ENCODE results near the gene PTPRE.

Gene PTPRE

DNA sequence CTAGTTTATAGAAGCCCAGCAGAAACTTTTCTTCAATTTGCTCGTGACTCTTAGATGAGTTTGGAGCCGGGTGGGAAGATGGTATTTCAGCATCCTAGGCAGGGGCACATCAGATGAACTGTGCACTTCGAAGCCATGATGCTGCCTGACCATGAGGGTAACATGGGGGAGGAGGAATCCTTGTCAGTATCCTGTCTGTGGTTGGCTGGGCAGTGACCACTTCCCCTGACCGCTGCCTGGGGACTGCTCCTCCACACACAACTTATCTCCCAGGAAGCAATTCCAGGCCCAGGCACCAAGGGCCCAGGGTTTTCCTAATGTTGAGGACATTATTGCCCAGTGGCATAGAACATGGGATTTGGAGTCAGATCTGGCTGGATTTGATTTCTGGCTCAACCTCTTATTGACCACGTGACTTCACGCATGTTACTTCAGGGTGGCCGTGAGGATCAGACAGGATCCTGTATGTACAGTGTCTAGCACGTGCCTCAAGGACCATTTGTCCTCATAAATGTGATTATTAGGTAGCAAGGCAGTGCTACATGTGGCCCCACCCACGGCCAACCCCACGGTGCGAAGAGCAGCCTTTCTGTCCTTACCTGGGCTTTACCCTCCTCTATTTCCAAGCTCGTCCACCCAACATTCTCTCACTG, 65.2 kb downstream of the PTPRE start:
- Histone ChIP-seq H3K4me1 (ENCODE audit: control insufficient read depth, insufficient read depth, low read length) (peaks cover 5% of the 10 kb centered on the region; the same call in 1 of the 2 replicates), H3K27ac (ENCODE audit: low read length) (no peak overlapping the region), H3K4me3 (ENCODE audit: low read length) (no peak overlapping the region), H3K9me3 (ENCODE audit: control insufficient read depth, insufficient read depth, low read length) (no peaks in the 10 kb centered on the region), H3K27me3 (ENCODE audit: control insufficient read depth, insufficient read depth, low read length) (no peaks in the 10 kb centered on the region), H3K36me3 (ENCODE audit: control insufficient read depth, insufficient read depth, low read length) (no peaks in the 10 kb centered on the region)
- DNase-seq (ENCODE audit: low read depth, low spot score): no peak
- WGBS (ENCODE audit: insufficient coverage, insufficient read length): no CpG with 5 or more reads among the region's 12 CpGs

DNA sequence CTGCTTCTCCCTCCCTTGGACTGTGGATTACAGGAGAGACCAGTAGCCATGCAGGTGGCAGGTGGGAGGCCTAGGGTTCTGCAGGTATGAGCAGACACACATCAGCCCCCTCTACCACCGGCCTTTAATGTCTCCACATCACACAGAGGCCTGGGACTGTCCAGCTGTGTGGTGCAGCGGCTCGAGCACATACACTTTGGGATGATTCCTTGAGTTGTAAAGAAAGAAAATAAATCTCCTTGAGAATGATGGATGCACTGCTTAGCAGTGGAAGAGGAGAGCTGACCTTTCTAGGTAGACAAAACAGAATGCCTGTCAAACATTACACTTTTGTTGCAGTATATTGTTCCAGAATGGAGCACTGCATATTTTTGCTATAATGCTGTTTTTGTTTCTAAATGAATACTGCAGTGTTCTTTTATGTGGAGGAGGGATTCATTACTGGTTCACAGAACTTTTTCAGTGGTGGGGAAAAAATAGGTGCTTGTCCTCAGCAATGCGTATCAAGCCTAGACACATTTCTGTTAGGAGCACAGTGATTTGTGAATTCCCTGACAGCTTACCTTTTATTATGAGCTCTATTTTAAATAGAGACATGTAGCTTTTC, 66.0 kb downstream of the PTPRE start:
- DNase-seq (ENCODE audit: low read depth, low spot score): no peak
- H3K27me3 ChIP-seq (ENCODE audit: control insufficient read depth, insufficient read depth, low read length): no peaks in the 10 kb centered on the region

DNA sequence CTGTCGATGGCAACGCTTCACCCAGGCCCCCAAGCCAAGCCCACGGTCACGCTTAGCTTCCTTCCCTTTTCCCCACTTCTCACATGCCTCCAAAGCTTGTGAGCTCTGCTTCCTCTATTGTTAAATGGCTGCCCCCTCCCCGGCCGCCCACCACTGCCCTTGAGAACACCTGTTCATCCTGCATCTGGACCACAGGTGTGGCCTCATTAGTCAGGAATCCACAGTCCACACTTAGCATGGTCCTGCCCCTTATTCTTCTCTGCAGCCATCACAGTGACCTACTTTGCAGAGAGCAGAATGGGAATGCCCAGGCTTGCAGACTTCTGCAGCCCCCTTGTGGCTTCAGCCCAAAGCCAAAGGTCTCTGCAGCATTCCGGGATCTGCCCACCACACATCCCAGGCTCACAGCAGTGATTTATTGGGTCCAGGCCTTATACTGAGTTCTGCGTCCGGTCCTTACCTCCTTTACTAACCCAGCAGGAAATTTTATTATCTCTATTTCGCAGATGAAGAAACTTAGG, 66.9 kb downstream of the PTPRE start:
- Histone ChIP-seq H3K4me3 (ENCODE audit: low read length) (no peak overlapping the region), H3K27me3 (ENCODE audit: control insufficient read depth, insufficient read depth, low read length) (no peaks in the 10 kb centered on the region), H3K27ac (ENCODE audit: low read length) (no peak overlapping the region), H3K9me3 (ENCODE audit: control insufficient read depth, insufficient read depth, low read length) (no peaks in the 10 kb centered on the region), H3K4me1 (ENCODE audit: control insufficient read depth, insufficient read depth, low read length) (no peaks in the 10 kb centered on the region), H3K36me3 (ENCODE audit: control insufficient read depth, insufficient read depth, low read length) (no peaks in the 10 kb centered on the region)
- no CpG with 5 or more reads among the region's 10 CpGs for WGBS (ENCODE audit: insufficient coverage, insufficient read length)
- peak; percentile 29 for DNase-seq (ENCODE audit: low read depth, low spot score)

More for the DNA sequence above, 66.0 kb downstream of the PTPRE start:
- Histone ChIP-seq H3K36me3 (ENCODE audit: control insufficient read depth, insufficient read depth, low read length) (no peaks in the 10 kb centered on the region), H3K4me3 (ENCODE audit: low read length) (no peak overlapping the region), H3K9me3 (ENCODE audit: control insufficient read depth, insufficient read depth, low read length) (no peaks in the 10 kb centered on the region), H3K4me1 (ENCODE audit: control insufficient read depth, insufficient read depth, low read length) (peaks cover 5% of the 10 kb centered on the region; the same call in 1 of the 2 replicates), H3K27ac (ENCODE audit: low read length) (no peak overlapping the region)
- no CpG with 5 or more reads among the region's 4 CpGs for WGBS (ENCODE audit: insufficient coverage, insufficient read length)

DNA sequence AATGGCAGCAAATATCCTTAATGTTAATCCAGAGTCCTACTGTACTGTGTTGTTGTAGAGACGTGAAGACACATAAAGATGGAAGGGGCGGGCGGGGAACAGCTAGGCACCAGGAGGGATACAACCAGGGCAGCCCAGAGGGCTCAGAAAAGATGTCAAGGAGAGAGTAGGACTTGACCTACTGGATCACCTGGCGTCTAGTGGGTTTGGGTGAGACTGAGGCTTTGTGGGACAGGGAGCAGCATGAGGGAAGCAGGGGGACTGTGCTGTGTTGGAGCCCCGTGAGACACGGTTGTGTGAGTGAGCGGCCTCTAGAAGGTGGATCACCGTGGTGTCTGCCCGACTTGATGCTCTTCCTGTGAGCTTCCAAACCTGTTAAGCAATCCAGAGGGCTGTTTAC, 68.0 kb downstream of the PTPRE start:
- H3K36me3 ChIP-seq (ENCODE audit: control insufficient read depth, insufficient read depth, low read length): no peaks in the 10 kb centered on the region
- no peak overlapping the region; the same call in 1 of the 2 replicates for H3K4me3 ChIP-seq (ENCODE audit: low read length)
- no peak overlapping the region for H3K27ac ChIP-seq (ENCODE audit: low read length)
- H3K9me3 ChIP-seq (ENCODE audit: control insufficient read depth, insufficient read depth, low read length): no peaks in the 10 kb centered on the region
- no CpG with 5 or more reads among the region's 9 CpGs for whole genome bisulfite sequencing (ENCODE audit: insufficient coverage, insufficient read length)
- no peaks in the 10 kb centered on the region for H3K27me3 ChIP-seq (ENCODE audit: control insufficient read depth, insufficient read depth, low read length)
- H3K4me1 ChIP-seq (ENCODE audit: control insufficient read depth, insufficient read depth, low read length): no peaks in the 10 kb centered on the region
- DNase-seq (ENCODE audit: low read depth, low spot score): no peak

DNA sequence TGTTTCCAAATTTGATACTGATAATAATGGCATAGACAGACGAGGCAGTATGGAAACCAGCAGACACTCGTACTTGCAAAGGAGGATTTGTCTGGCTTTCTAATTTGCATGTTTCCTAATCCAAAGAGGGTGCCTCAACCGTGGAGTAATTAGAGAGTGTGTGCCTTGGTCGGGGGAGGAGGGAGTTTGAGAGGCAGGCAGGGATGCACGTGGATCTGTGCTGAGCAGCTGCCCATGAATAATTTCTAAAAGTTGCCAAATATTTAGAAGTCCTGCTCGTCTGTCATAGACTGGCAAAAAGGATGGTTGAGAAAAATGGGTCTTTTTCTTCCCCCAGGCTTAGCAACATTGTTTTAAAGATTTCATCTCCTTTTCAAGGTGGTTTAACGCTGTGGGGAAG, 69.4 kb downstream of the PTPRE start:
- no peak overlapping the region for H3K27ac ChIP-seq (ENCODE audit: low read length)
- H3K36me3 ChIP-seq (ENCODE audit: control insufficient read depth, insufficient read depth, low read length): no peaks in the 10 kb centered on the region
- WGBS (ENCODE audit: insufficient coverage, insufficient read length): no CpG with 5 or more reads among the region's 7 CpGs
- no peak overlapping the region for H3K4me3 ChIP-seq (ENCODE audit: low read length)
- no peak for DNase-seq (ENCODE audit: low read depth, low spot score)
- no peaks in the 10 kb centered on the region for H3K9me3 ChIP-seq (ENCODE audit: control insufficient read depth, insufficient read depth, low read length)
- no peaks in the 10 kb centered on the region for H3K27me3 ChIP-seq (ENCODE audit: control insufficient read depth, insufficient read depth, low read length)
- no peaks in the 10 kb centered on the region for H3K4me1 ChIP-seq (ENCODE audit: control insufficient read depth, insufficient read depth, low read length)

DNA sequence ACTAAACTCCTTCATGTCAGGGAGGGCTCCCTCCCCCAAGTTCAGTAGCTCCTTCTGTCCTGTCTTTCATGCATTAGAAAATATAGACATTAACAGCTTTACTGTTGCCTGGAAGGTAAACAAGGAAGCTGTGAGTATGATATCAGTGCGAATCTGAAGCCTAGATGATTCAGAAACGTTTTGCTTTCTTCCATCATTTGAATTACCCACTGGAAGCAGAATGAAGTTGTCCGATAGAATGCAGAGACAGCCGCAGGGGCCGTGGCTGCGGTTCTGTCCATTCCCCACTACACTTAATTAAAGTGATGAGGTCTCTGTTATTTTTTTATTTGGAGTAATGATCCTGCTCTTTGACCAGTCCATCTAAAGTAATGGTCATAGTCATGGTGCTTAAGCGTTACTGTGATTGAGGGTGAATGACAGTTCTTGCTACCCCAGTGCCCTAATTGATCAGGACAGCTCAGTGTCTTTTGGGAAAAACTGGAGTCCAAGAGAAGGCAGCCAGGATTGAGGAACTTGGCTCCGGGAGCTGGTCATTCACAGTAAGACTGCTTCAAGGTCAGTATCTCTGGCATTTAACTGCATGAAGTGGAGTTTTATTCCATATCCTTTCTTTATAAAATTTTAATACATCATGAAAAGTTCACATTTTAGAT, 69.9 kb downstream of the PTPRE start:
- Histone ChIP-seq H3K36me3 (ENCODE audit: control insufficient read depth, insufficient read depth, low read length) (no peaks in the 10 kb centered on the region), H3K9me3 (ENCODE audit: control insufficient read depth, insufficient read depth, low read length) (no peaks in the 10 kb centered on the region), H3K4me1 (ENCODE audit: control insufficient read depth, insufficient read depth, low read length) (no peaks in the 10 kb centered on the region), H3K27me3 (ENCODE audit: control insufficient read depth, insufficient read depth, low read length) (no peaks in the 10 kb centered on the region), H3K4me3 (ENCODE audit: low read length) (no peak overlapping the region), H3K27ac (ENCODE audit: low read length) (no peak overlapping the region)
- no peak for DNase-seq (ENCODE audit: low read depth, low spot score)
- no CpG with 5 or more reads among the region's 8 CpGs for WGBS (ENCODE audit: insufficient coverage, insufficient read length)

DNA sequence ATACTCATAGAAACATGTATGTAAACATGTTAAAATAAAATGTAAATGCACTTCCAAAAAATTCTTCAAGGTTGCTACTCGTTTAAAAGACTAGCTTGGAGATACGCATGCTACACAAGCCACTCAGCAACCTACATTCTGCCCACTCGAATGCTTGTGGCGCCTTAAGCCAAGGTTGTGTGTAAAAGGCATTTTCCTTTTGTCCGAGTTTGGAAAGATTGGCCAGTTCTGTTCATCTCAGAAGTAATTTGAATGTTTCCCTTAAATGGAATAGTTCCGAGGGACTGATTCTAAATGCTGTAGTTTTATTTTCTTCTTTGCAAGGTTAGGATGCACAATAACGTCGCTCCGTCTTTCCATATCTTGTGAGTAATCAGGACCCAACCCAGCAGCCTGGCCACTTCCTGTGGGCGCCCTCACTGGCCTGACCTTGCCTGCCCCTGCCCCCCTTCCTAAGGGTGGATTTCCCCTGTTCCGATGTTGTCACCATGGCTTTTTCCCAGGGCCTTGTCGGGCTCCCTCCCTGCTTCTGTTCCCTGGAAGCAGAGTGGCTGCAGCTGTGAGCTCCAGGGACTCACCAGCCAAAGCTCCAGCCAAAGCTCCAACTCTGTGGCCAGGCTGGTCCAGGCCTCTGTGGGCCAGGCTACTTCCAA, 70.6 kb downstream of the PTPRE start:
- no peak for DNase-seq (ENCODE audit: low read depth, low spot score)
- no peak overlapping the region for H3K27ac ChIP-seq (ENCODE audit: low read length)

DNA sequence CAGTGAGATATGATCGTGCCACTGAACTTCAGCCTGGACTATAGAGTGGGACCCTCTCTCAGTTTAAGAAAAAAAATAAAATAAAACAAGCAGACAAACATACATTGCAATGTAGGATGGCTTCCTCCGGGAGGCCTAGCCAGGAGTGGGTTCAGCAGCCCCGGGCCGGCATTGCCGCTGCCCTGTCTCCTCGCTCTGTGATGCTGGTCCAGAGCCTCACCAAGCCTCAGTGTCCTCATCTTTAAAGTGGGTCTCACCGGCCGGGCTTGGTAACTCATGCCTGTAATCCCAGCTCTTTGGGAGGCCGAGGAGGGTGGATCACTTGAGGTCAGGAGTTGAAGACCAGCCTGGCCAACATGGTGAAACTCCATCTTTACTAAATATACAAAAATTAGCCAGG, 71.6 kb downstream of the PTPRE start:
- no peak for DNase-seq (ENCODE audit: low read depth, low spot score)
- H3K4me1 ChIP-seq (ENCODE audit: control insufficient read depth, insufficient read depth, low read length): no peaks in the 10 kb centered on the region
- no peaks in the 10 kb centered on the region for H3K9me3 ChIP-seq (ENCODE audit: control insufficient read depth, insufficient read depth, low read length)
- no peaks in the 10 kb centered on the region for H3K36me3 ChIP-seq (ENCODE audit: control insufficient read depth, insufficient read depth, low read length)
- no peak overlapping the region for H3K27ac ChIP-seq (ENCODE audit: low read length)
- H3K4me3 ChIP-seq (ENCODE audit: low read length): no peak overlapping the region
- H3K27me3 ChIP-seq (ENCODE audit: control insufficient read depth, insufficient read depth, low read length): no peaks in the 10 kb centered on the region
- no CpG with 5 or more reads among the region's 9 CpGs for WGBS (ENCODE audit: insufficient coverage, insufficient read length)

More for the DNA sequence above, 70.6 kb downstream of the PTPRE start:
- H3K36me3 ChIP-seq (ENCODE audit: control insufficient read depth, insufficient read depth, low read length): no peaks in the 10 kb centered on the region
- no CpG with 5 or more reads among the region's 12 CpGs for WGBS (ENCODE audit: insufficient coverage, insufficient read length)
- H3K9me3 ChIP-seq (ENCODE audit: control insufficient read depth, insufficient read depth, low read length): no peaks in the 10 kb centered on the region
- H3K27me3 ChIP-seq (ENCODE audit: control insufficient read depth, insufficient read depth, low read length): no peaks in the 10 kb centered on the region
- no peak overlapping the region for H3K4me3 ChIP-seq (ENCODE audit: low read length)
- H3K4me1 ChIP-seq (ENCODE audit: control insufficient read depth, insufficient read depth, low read length): no peaks in the 10 kb centered on the region

DNA sequence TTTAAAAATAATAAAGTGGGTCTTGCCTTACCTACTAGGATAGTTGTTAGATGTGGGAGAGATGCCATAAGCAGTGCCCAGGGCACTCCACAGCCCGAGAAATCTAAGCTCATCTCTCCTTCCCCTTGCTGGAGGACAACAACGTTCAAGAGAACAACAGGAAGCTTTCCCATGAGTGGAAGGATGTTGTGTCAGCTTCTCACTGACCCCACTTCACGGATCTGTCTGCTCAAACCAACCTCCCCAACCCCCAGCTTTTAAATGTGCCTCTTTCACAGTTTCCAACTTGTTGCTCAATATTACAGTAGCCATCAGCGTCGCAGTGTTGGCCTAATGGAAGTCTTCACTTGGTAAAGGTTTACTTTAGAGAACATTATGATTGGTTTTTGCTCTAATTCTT, 72.1 kb downstream of the PTPRE start:
- no peaks in the 10 kb centered on the region for H3K36me3 ChIP-seq (ENCODE audit: control insufficient read depth, insufficient read depth, low read length)
- H3K4me1 ChIP-seq (ENCODE audit: control insufficient read depth, insufficient read depth, low read length): no peaks in the 10 kb centered on the region
- no peak overlapping the region for H3K4me3 ChIP-seq (ENCODE audit: low read length)
- WGBS (ENCODE audit: insufficient coverage, insufficient read length): no CpG with 5 or more reads among the region's 5 CpGs
- DNase-seq (ENCODE audit: low read depth, low spot score): no peak
- no peaks in the 10 kb centered on the region for H3K27me3 ChIP-seq (ENCODE audit: control insufficient read depth, insufficient read depth, low read length)
- no peak overlapping the region for H3K27ac ChIP-seq (ENCODE audit: low read length)
- H3K9me3 ChIP-seq (ENCODE audit: control insufficient read depth, insufficient read depth, low read length): no peaks in the 10 kb centered on the region

DNA sequence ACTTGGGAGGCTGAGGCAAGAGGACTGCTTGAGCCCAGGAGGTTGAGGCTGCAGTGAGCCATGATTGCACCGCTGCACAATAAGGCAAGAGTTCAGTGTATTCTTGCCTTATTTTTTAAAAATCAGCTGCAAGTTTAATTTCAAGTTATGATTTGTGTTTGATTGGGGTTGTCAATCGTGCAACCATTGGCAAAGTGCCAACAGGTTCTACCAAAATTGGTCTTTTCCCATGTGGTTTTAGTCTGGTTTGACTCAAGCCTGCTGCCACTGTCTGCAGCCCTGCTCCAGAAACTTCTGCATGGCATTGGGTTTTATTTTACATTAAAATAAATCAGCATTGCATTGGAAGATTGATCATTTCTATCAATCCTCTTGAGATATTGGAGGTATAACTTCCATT, 72.7 kb downstream of the PTPRE start:
- DNase-seq (ENCODE audit: low read depth, low spot score): no peak
- H3K36me3 ChIP-seq (ENCODE audit: control insufficient read depth, insufficient read depth, low read length): no peaks in the 10 kb centered on the region
- no peaks in the 10 kb centered on the region for H3K27me3 ChIP-seq (ENCODE audit: control insufficient read depth, insufficient read depth, low read length)
- H3K27ac ChIP-seq (ENCODE audit: low read length): no peak overlapping the region
- no peak overlapping the region for H3K4me3 ChIP-seq (ENCODE audit: low read length)
- H3K9me3 ChIP-seq (ENCODE audit: control insufficient read depth, insufficient read depth, low read length): no peaks in the 10 kb centered on the region
- H3K4me1 ChIP-seq (ENCODE audit: control insufficient read depth, insufficient read depth, low read length): no peaks in the 10 kb centered on the region
- WGBS (ENCODE audit: insufficient coverage, insufficient read length): no CpG with 5 or more reads among the region's 2 CpGs

Measured in iPS DF 6.9 (cell line).